Measurements from ENCODE around the gene PTGES3. TPM values are rescaled to one million over a fixed set of nuclear protein-coding genes. Genes with fewer than 3 reads are reported as not detected.

Gene PTGES3
- total RNA-seq, 6 donors from 2014 or later = 41.9 to 156 (median 105) TPM

GRCh38 chr12:56724701-56724971 is 36.6 kb upstream of the PTGES3 start:
- Histone ChIP-seq H3K4me1 (peaks cover 45 to 56% (median 50%) of the 10 kb centered on the region in 4 donors), H3K27me3 (no peaks in the 10 kb centered on the region), H3K9me3 (no peaks in the 10 kb centered on the region), H3K36me3 (peaks cover 0 to 21% (median 6%) of the 10 kb centered on the region in 4 donors), H3K27ac (peak overlapping the region; percentile 90 to 96 (median 94)), H3K4me3 (peak overlapping the region; percentile 74 to 90 (median 81))
- TF ChIP-seq POLR2A (IDR thresholded peaks at IDR 0.05) (no peak), POLR2AphosphoS5 (IDR thresholded peaks at IDR 0.05) (no peak), EP300 (IDR thresholded peaks at IDR 0.05) (no peak), CTCF (IDR thresholded peaks at IDR 0.05) (no peak)
- DNase-seq (no peak), ATAC-seq (ENCODE audit: low FRiP score in 2 of 2) (peak; percentile 2)
- WGBS, 2 donors = 0 to 4% methylated on average over 6 to 9 of the region's 9 CpGs

GRCh38 chr12:56723889-56724700 is 36.0 kb upstream of the PTGES3 start:
- H3K27ac ChIP-seq = peak overlapping the region; percentile 90 to 96 (median 94)
- peak in 1 of 2 donors; percentile 73 for DNase-seq
- peak in 1 of 2 donors; percentile 12 for ATAC-seq (ENCODE audit: low FRiP score in 2 of 2)
- no peaks in the 10 kb centered on the region for H3K27me3 ChIP-seq
- TF ChIP-seq EP300 (IDR thresholded peaks at IDR 0.05) (no peak), POLR2A (IDR thresholded peaks at IDR 0.05) (peak in 1 of 4 donors; percentile 39), POLR2AphosphoS5 (IDR thresholded peaks at IDR 0.05) (peak in 1 of 2 donors; percentile 51), CTCF (IDR thresholded peaks at IDR 0.05) (no peak)
- H3K4me1 ChIP-seq = peaks cover 51 to 61% (median 55%) of the 10 kb centered on the region in 4 donors
- H3K9me3 ChIP-seq = no peaks in the 10 kb centered on the region
- peaks cover 0 to 26% (median 9%) of the 10 kb centered on the region in 4 donors for H3K36me3 ChIP-seq
- whole genome bisulfite sequencing, 2 donors = 1 to 2% methylated on average over 14 of the region's 14 CpGs
- H3K4me3 ChIP-seq = peak overlapping the region; percentile 74 to 90 (median 81)

GRCh38 chr12:56723352-56723751 is 35.3 kb upstream of the PTGES3 start:
- TF ChIP-seq CTCF (IDR thresholded peaks at IDR 0.05) (no peak), POLR2A (IDR thresholded peaks at IDR 0.05) (no peak), EP300 (IDR thresholded peaks at IDR 0.05) (no peak), POLR2AphosphoS5 (IDR thresholded peaks at IDR 0.05) (no peak)
- Histone ChIP-seq H3K4me1 (peaks cover 54 to 69% (median 62%) of the 10 kb centered on the region in 4 donors), H3K27me3 (no peaks in the 10 kb centered on the region), H3K36me3 (peaks cover 0 to 34% (median 13%) of the 10 kb centered on the region in 4 donors), H3K9me3 (no peaks in the 10 kb centered on the region), H3K4me3 (peak overlapping the region in 3 of 4 donors; percentile 74 to 90 (median 76)), H3K27ac (peak overlapping the region in 3 of 4 donors; percentile 58 to 96 (median 93))
- DNase-seq (no peak), ATAC-seq (ENCODE audit: low FRiP score in 2 of 2) (no peak)
- 47 to 49% methylated on average over 3 of the region's 3 CpGs for WGBS, 2 donors

- H3K36me3 ChIP-seq = peaks cover 0 to 37% (median 14%) of the 10 kb centered on the region in 4 donors
- TF ChIP-seq CTCF (IDR thresholded peaks at IDR 0.05) (no peak), EP300 (IDR thresholded peaks at IDR 0.05) (no peak), POLR2AphosphoS5 (IDR thresholded peaks at IDR 0.05) (no peak), POLR2A (IDR thresholded peaks at IDR 0.05) (no peak)
- H3K4me3 ChIP-seq = peak overlapping the region in 2 of 4 donors; percentile 76 to 90
- ATAC-seq (ENCODE audit: low FRiP score in 2 of 2) (no peak), DNase-seq (no peak)
- H3K9me3 ChIP-seq = no peaks in the 10 kb centered on the region
- H3K27me3 ChIP-seq = no peaks in the 10 kb centered on the region
- H3K4me1 ChIP-seq = peaks cover 58 to 74% (median 66%) of the 10 kb centered on the region in 4 donors
- H3K27ac ChIP-seq = peak overlapping the region in 2 of 4 donors; percentile 58 to 93
- WGBS, 2 donors = 65 to 82% methylated on average over 4 of the region's 4 CpGs
These were observed 34.7 kb upstream of the PTGES3 start for GRCh38 chr12:56722832-56723231.

All from upper lobe of left lung (tissue), 6 donors.